GM23248 (cell line): ENCODE data around the gene AK8. TPM values are rescaled to one million over a fixed set of nuclear protein-coding genes. Genes with fewer than 3 reads are reported as not detected.

Experiments
- DNase-seq: peaks from one replicate; pipeline ENCODE4 v3.0.0-alpha.2; 2015
- H2AFZ ChIP-seq: fragments of 200-600 bp; sonication (generic); 2 replicates; pipeline ENCODE4 v1.6.1; 2016; ENCODE audit warnings: antibody characterized with exemption
- H3F3A ChIP-seq: fragments of 200-600 bp; sonication (generic); 2 replicates; pipeline ENCODE4 v1.6.1; 2016; ENCODE audit warnings: mild to moderate bottlenecking, antibody characterized with exemption, mixed run types; ENCODE audit not compliant: insufficient read depth
- H3K27ac ChIP-seq: fragments of 200-600 bp; sonication (generic); 2 replicates; pipeline ENCODE4 v1.5.1; 2016; ENCODE audit warnings: mild to moderate bottlenecking
- H3K27me3 ChIP-seq: fragments of 200-600 bp; sonication (generic); replicated peaks from 2 replicates; pipeline ENCODE4 v1.6.1; 2016; ENCODE audit warnings: mild to moderate bottlenecking; ENCODE audit not compliant: insufficient read depth
- H3K36me3 ChIP-seq: fragments of 200-600 bp; sonication (generic); 2 replicates; pipeline ENCODE4 v1.6.1; 2016; ENCODE audit warnings: low read depth, mild to moderate bottlenecking
- H3K4me1 ChIP-seq: fragments of 200-600 bp; sonication (generic); 2 replicates; pipeline ENCODE4 v1.6.1; 2016; ENCODE audit warnings: mild to moderate bottlenecking; ENCODE audit not compliant: insufficient read depth
- H3K4me2 ChIP-seq: fragments of 200-600 bp; sonication (generic); one replicate; pipeline ENCODE4 v1.6.1; 2016; ENCODE audit warnings: mild to moderate bottlenecking; ENCODE audit not compliant: unreplicated experiment
- H3K4me3 ChIP-seq: fragments of 200-600 bp; sonication (generic); 2 replicates; pipeline ENCODE4 v1.5.1; 2016; ENCODE audit warnings: mild to moderate bottlenecking
- H3K79me2 ChIP-seq: fragments of 200-600 bp; sonication (generic); 2 replicates; pipeline ENCODE4 v1.6.1; 2016; ENCODE audit warnings: mild to moderate bottlenecking; ENCODE audit not compliant: insufficient read depth
- H3K9ac ChIP-seq: fragments of 200-600 bp; sonication (generic); 2 replicates; pipeline ENCODE4 v1.6.1; 2016; ENCODE audit warnings: mild to moderate bottlenecking
- H3K9me2 ChIP-seq: fragments of 200-600 bp; sonication (generic); 2 replicates; pipeline ENCODE4 v1.6.1; 2016; ENCODE audit warnings: mixed run types, mild to moderate bottlenecking, moderate library complexity; ENCODE audit not compliant: insufficient read depth
- H3K9me3 ChIP-seq: fragments of 200-600 bp; sonication (generic); one replicate; pipeline ENCODE4 v1.6.1; 2017; ENCODE audit warnings: low read depth
- H4K20me1 ChIP-seq: fragments of 200-600 bp; sonication (generic); 2 replicates; pipeline ENCODE4 v1.6.0; 2016; ENCODE audit not compliant: insufficient read depth
- EZH2 ChIP-seq: fragments of 200-600 bp; sonication (generic); IDR thresholded peaks from 2 replicates; pipeline ENCODE4 v1.6.1; 2018; ENCODE audit warnings: antibody characterized with exemption, mild to moderate bottlenecking; ENCODE audit not compliant: insufficient read depth, poor library complexity, severe bottlenecking
- EZH2phosphoT487 ChIP-seq: fragments of 200-600 bp; sonication (generic); IDR thresholded peaks from 2 replicates; pipeline ENCODE4 v1.6.1; 2018; ENCODE audit warnings: antibody characterized with exemption, moderate library complexity, mild to moderate bottlenecking, low read depth; ENCODE audit not compliant: insufficient read depth
- WGBS, 2 experiments: methylation state at CpG; one replicate each; pipeline ENCODE4 v1.1.6; 2015 to 2017; ENCODE audit warnings: low lambda C conversion rate in 2 of 2, low coverage in 1 of 2; ENCODE audit errors: missing lambda C conversion rate in 2 of 2; 5-methylcytosine and 5-hydroxymethylcytosine counted together
- in situ Hi-C: fragments of 300-500 bp; cut with MboI; formaldehyde crosslinking; loops from 2 replicates; pipeline ENCODE4 v1.15.0; 2020
- polyA plus RNA-seq: library from polyadenylated mRNA; unstranded; fragments of >200 nt; fragmentation: Nextera tagmentation; extraction: Ambion mirVana; gene quantifications from 2 replicates; pipeline ENCODE4 v1.2.1, GENCODE V29; 2016
- total RNA-seq: library from RNA; depleted of rRNA; stranded (reverse); fragments of >200 nt; shearing (Covaris generic); gene quantifications from 2 replicates; pipeline ENCODE4 v1.2.3, GENCODE V29; 2014

AK8 gene
- total and polyA plus RNA-seq, 2 experiments from 2014 or later: 0.32 to 0.89 TPM

- TF ChIP-seq EZH2phosphoT487: no peak
- no peak for TF ChIP-seq EZH2
- Histone ChIP-seq H3K27me3 (peaks cover 12% of the 10 kb centered on the region; the same call in 1 of the 2 replicates), H3K9me2 (no peaks in the 10 kb centered on the region), H3K9ac (no peak overlapping the region), H3K9me3 (no peaks in the 10 kb centered on the region), H3K4me3 (no peak overlapping the region), H3K36me3 (no peaks in the 10 kb centered on the region), H3F3A (no peaks in the 10 kb centered on the region), H3K4me1 (no peaks in the 10 kb centered on the region), H3K4me2 (no peak overlapping the region), H4K20me1 (no peaks in the 10 kb centered on the region), H3K27ac (no peak overlapping the region), H2AFZ (no peak overlapping the region), H3K79me2 (no peaks in the 10 kb centered on the region)
- in situ Hi-C loops: no loop called here
- DNase-seq: no peak
- 61 to 72% methylated on average over 4 of the region's 4 CpGs for WGBS, 2 experiments
These were observed 39.8 kb downstream of the AK8 start for GRCh38 chr9:132838291-132838690.

- DNase-seq: no peak
- Histone ChIP-seq H2AFZ (no peak overlapping the region), H3K36me3 (no peaks in the 10 kb centered on the region), H3K4me2 (no peak overlapping the region), H3K27me3 (peaks cover 16% of the 10 kb centered on the region; the same call in 1 of the 2 replicates), H3K79me2 (no peaks in the 10 kb centered on the region), H4K20me1 (no peaks in the 10 kb centered on the region), H3K27ac (no peak overlapping the region), H3K9me3 (no peaks in the 10 kb centered on the region), H3K4me3 (no peak overlapping the region), H3F3A (no peaks in the 10 kb centered on the region), H3K9ac (no peak overlapping the region), H3K9me2 (no peaks in the 10 kb centered on the region), H3K4me1 (no peaks in the 10 kb centered on the region)
- in situ Hi-C loops: no loop called here
- WGBS, 2 experiments: 57 to 60% methylated on average over 16 of the region's 16 CpGs
- TF ChIP-seq EZH2 (no peak), EZH2phosphoT487 (no peak)
These were observed 40.4 kb downstream of the AK8 start for GRCh38 chr9:132837501-132838286.

- in situ Hi-C loops: no loop called here
- H3K27me3 ChIP-seq: peaks cover 34% of the 10 kb centered on the region; the same call in 1 of the 2 replicates
- H2AFZ ChIP-seq: no peak overlapping the region
- H3K9me3 ChIP-seq: no peaks in the 10 kb centered on the region
- H3K4me1 ChIP-seq: no peaks in the 10 kb centered on the region
- DNase-seq: no peak
- TF ChIP-seq EZH2 (no peak), EZH2phosphoT487 (no peak)
- no peaks in the 10 kb centered on the region for H3K9me2 ChIP-seq
- H4K20me1 ChIP-seq: no peaks in the 10 kb centered on the region
- WGBS, 2 experiments: 59 to 64% methylated on average over 7 of the region's 7 CpGs
- H3K36me3 ChIP-seq: no peaks in the 10 kb centered on the region
- H3K9ac ChIP-seq: no peak overlapping the region
- no peaks in the 10 kb centered on the region for H3F3A ChIP-seq
- no peak overlapping the region for H3K4me3 ChIP-seq
- H3K4me2 ChIP-seq: no peak overlapping the region
- no peak overlapping the region for H3K27ac ChIP-seq
- no peaks in the 10 kb centered on the region for H3K79me2 ChIP-seq
These were observed 43.7 kb downstream of the AK8 start for GRCh38 chr9:132834343-132834742.

GRCh38 chr9:132833550-132834121 lies 44.4 kb downstream of the AK8 start:
- H3K4me1 ChIP-seq: no peaks in the 10 kb centered on the region
- H3F3A ChIP-seq: no peaks in the 10 kb centered on the region
- DNase-seq: peak; percentile 9
- H3K27ac ChIP-seq: no peak overlapping the region
- WGBS, 2 experiments: 13 to 15% methylated on average over 24 of the region's 24 CpGs
- TF ChIP-seq EZH2phosphoT487: no peak
- no peak for TF ChIP-seq EZH2
- H3K4me2 ChIP-seq: no peak overlapping the region
- no peaks in the 10 kb centered on the region for H3K9me2 ChIP-seq
- H3K27me3 ChIP-seq: peaks cover 37% of the 10 kb centered on the region; the same call in 1 of the 2 replicates
- H3K36me3 ChIP-seq: no peaks in the 10 kb centered on the region
- H2AFZ ChIP-seq: no peak overlapping the region
- in situ Hi-C loops: no loop called here
- no peak overlapping the region for H3K4me3 ChIP-seq
- no peaks in the 10 kb centered on the region for H4K20me1 ChIP-seq
- no peaks in the 10 kb centered on the region for H3K9me3 ChIP-seq
- no peaks in the 10 kb centered on the region for H3K79me2 ChIP-seq
- no peak overlapping the region for H3K9ac ChIP-seq
